Activated CD8-positive, alpha-beta memory T cell treated with anti-CD3 and anti-CD28 coated beads for 36 hours (primary cell): ENCODE data around the gene OR51T1. TPM values are rescaled to one million over a fixed set of nuclear protein-coding genes. Genes with fewer than 3 reads are reported as not detected.

Experiments used
- CTCF ChIA-PET: fragments of 350-600 bp; sonication (Branson Sonifier 250); formaldehyde crosslinking; loops from one replicate; lab custom pipeline; 2021; ENCODE audit warnings: antibody characterized with exemption; lab: Charles Lee
- POLR2A ChIA-PET: fragments of 350-600 bp; sonication (Branson Sonifier 250); formaldehyde crosslinking; loops from one replicate; lab custom pipeline; 2021; ENCODE audit warnings: antibody characterized with exemption; lab: Charles Lee
- total RNA-seq, 2 experiments: library from RNA; stranded (reverse); gene quantifications; one replicate each; pipeline ENCODE4 v1.2.3, GENCODE V29; 2021

OR51T1 gene
- total RNA-seq, 2 experiments from 2014 or later, result not detected

GRCh38 chr11:4922304-4922703, 40.6 kb downstream of the OR51T1 start:
- POLR2A ChIA-PET, result no interaction called here

GRCh38 chr11:4924239-4924638, 42.5 kb downstream of the OR51T1 start, which contains the start of gene OR51G1:
Gene OR51G1, minus strand, starts transcription at chr11:4924339. Its CDS starts 0 bp downstream, at chr11:4924339.
- ChIA-PET POLR2A (no interaction called here), CTCF (no interaction called here)

More at GRCh38 chr11:4922304-4922703, 40.6 kb downstream of the OR51T1 start:
- CTCF ChIA-PET, result no interaction called here

GRCh38 chr11:4926608-4927007, 44.9 kb downstream of the OR51T1 start:
- ChIA-PET CTCF (no interaction called here), POLR2A (no interaction called here)

Other genes with a start within 250 kb of the OR51T1 start
- not detected for gene OR51D1, start 244.4 kb upstream of the OR51T1 start, total RNA-seq
- not detected for gene OR51E1, start 237.9 kb upstream of the OR51T1 start, total RNA-seq
- not detected for gene OR51E2, start 184.0 kb upstream of the OR51T1 start, total RNA-seq
- gene MMP26, start 177.1 kb upstream of the OR51T1 start, total RNA-seq, result not detected
- gene OR51F1, start 112.0 kb upstream of the OR51T1 start, total RNA-seq, result not detected
- not detected for gene OR52R1, start 77.5 kb upstream of the OR51T1 start, total RNA-seq
- gene OR51F2, start 60.6 kb upstream of the OR51T1 start, total RNA-seq, result not detected
- not detected for gene OR51S1, start 32.7 kb upstream of the OR51T1 start, total RNA-seq
- not detected for gene OR51A7, start 21.9 kb downstream of the OR51T1 start, total RNA-seq
- gene OR51G2, start 37.5 kb downstream of the OR51T1 start, total RNA-seq, result not detected
- not detected for gene OR51G1, start 42.4 kb downstream of the OR51T1 start, total RNA-seq
- not detected for gene OR51A4, start 65.7 kb downstream of the OR51T1 start, total RNA-seq
- gene OR51A2, start 73.8 kb downstream of the OR51T1 start, total RNA-seq, result not detected
- gene OR51L1, start 113.0 kb downstream of the OR51T1 start, total RNA-seq, result not detected
- gene OR52J3, start 164.6 kb downstream of the OR51T1 start, total RNA-seq, result not detected
- not detected for gene OR52E2, start 177.7 kb downstream of the OR51T1 start, total RNA-seq
- gene OR52E1, start 187.7 kb downstream of the OR51T1 start, total RNA-seq, result not detected